GM18868 (cell line): Measurements from ENCODE around the gene FMNL2.

Experiments
- ATAC-seq: cut with Tn5 transposase; IDR thresholded peaks from one replicate; pipeline ENCODE4 v1.9.1; 2021; ENCODE audit warnings: mild to moderate bottlenecking, moderate library complexity; ENCODE audit not compliant: unreplicated experiment

Gene FMNL2

DNA sequence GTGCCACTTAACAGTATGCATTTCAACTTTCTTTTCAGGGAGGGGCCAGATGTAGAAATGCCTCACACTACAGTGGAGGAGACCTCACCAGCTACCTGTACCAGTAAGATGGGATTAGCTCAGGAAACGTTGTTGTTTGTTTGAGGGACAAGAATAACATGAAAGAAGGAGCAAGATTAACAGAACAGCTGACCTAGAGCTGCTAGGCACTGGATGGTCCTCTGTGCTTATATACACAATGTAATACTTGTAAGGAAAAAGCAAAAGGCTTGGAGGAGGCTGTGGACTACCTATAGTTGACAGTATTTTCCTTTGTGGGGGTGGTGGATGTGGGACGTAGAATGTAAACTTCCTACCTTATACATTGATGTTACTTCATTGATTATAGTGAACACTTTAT is 154.4 kb downstream of the FMNL2 start:
- ATAC-seq = no peak

DNA sequence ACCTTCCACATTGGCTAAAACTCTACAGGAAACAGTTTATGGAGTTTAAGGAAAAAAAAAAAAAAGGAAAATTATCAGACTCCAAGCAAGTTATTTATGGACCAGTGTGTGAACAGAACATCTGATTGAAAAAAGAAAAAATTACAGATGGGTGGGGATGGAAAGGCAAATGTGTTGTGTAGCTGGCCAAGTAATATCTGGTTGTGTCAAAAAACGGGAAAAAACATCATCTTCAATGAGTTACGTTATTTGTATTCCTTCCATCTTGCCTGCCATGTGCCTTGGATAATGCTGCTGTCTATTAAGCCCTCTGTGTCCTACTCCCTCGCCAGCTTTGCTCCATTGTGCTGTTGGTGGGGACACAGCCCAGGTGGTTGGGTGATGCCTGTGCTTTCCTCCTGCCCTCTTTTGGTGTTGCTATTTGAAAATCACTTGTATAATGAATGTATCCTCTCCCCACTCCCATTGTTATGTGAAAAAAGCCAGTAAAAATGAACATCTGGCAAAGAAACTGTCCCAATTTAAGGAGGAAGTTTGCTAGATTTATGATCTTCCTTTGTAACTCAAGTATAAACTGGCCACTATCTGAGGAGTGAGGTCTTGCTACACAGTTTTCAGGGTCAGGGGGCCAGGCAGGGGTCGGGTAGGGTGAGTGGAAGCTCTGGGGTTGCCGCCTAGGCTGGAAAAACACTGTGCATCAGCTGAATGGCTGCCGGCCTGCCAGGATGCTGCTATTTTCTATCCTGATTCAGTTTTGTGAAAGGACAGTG is 155.9 kb downstream of the FMNL2 start:
- no peak for ATAC-seq

DNA sequence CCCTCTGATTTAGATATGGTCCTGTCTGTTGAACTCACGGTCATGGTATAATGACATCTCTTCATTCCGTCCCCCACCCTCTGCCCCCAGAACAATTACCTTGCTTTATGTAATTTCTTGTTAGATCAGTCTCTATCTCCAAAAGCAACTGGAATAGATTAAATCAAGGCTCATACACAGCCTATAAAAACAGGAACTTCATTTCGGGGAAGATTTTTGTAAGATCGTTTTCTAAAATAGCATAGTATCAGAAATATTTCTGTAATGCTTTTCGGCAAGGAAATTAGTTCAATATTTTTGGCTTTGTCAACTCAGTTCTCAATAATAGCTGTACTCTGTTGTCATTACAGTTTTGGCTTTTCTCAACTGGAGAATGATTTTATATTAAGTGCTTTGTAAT is 157.2 kb downstream of the FMNL2 start:
- no peak for ATAC-seq

DNA sequence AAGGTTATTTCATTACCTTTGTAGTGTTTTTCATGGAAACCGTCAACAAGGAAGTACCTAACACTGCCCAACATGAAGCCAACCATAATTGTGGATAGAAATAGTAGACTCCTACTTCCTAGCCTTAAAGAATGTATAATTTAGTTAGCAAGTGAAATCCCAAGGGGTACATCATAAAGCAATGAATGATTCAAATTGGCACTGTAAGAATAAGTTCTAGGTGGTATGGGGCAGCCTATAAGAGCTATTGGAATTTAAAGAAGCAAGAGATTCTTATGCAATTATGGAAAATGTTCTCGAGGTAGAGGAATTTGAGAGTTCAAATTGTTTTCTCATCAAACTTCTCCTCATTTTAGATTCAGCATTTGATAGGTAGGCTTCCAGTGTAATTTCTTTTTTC is 157.9 kb downstream of the FMNL2 start:
- ATAC-seq = no peak

DNA sequence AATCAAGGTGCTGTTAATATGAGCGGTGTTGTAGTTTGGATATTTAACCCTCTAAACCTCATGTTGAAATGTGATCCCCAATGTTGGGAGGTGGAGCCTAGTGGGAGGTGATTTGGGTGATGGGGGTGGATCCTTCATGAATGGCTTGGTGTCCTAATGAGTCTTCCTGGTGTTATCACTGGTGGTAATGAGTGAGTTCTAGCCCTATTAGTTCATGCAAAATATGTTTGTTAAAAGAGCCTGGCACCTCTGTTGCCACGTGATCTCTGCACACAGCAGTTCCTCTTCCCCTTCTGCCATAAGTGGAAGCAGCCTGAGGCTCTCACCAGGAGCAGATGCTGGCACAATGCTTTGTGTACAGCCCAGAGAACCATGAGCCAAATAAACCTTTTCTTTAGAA is 158.4 kb downstream of the FMNL2 start:
- no peak for ATAC-seq

DNA sequence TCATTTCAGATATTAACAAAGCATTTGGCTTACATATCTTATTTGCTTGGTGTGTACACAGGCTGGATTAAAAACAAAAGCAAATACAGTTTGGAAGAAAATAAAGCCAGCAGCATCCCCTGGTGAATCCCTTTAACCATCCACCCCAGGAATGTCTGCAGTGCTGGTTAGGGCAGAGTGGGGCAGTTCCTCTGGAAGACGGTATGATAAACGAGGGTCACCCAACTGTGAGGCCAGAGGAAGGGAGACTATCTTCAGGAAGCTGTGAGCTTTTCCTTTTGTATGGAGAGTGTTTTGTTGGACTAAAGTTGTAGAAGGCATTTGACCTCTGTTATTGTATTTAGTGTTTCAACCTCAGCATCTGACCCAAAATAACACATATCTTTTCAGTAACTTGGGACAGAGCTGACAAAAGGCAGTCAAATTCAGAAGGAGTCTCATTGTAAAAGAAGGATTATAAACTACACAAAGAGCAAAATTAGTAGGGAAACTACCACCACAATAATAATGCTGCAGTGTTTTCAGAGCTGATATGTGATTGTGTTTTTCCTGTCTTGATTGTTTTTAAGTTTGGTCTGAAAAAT is 159.1 kb downstream of the FMNL2 start:
- ATAC-seq = no peak

DNA sequence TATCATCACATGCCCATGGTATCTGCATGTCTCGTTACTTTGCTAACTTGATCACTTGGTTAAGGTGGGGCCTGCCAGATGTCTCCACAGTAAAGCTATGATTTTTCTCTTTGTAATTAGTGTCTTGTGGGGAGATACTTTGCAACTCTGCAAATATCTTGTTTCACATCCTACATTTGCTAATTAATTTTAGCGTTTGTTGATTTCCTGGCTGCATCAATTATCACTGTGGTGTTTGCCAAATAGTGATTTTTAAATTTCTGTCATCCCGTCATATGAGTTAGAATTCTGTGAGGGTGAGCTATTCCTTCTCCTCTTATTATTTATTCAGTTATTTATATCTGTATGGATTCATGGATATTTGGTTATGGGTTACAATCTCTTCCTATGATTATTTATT is 161.4 kb downstream of the FMNL2 start:
- ATAC-seq = no peak

DNA sequence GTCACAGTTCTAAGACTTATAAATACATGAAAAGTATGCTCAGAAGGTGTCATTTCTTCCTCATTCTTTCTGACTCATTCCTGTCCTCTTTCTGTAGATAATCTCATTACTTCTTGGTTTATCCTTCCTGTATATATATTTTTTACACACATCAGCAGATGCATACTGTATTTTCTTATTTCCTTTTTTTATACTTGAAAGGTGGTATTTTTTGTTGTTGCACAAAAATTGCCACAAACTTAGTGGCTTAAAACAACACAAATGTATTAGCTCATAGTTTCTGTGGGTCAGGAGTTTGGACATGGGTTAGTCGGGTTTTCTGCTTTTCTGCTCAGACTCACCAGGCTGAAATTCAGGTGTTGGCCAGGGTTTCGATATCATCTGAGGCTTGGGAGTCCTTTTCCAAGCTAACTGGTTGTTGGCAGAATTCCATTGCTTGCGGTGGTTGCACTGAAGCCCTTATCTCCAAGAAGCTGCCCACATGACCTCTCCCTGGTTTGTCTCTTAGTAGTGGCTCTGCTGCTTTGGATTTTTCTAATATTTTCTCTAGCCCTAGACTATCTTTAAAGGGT is 162.6 kb downstream of the FMNL2 start:
- ATAC-seq = peak; percentile 69

DNA sequence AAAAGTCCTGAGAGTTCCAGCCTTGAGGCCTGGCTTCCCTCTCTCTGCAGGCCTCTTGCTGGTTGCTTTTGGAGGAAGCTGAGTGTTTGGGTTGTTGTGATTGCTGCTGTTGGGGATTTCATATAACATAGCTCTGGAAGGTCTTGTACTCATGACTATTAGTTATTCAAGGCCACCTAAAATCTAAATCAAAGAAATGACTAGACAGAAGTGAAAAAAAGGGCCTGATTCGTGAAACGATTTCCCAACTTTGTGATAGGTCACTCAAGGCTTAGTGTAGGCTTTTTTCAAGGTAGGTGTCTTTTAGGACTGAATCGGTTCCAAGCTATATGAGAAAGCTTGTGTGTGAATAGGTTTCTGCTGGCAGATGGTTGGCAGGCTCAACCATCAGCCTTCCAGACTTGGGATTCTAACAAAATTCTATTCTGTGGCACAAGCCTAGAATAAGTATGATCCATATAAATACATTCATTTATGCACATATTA is 164.4 kb downstream of the FMNL2 start:
- no peak for ATAC-seq

DNA sequence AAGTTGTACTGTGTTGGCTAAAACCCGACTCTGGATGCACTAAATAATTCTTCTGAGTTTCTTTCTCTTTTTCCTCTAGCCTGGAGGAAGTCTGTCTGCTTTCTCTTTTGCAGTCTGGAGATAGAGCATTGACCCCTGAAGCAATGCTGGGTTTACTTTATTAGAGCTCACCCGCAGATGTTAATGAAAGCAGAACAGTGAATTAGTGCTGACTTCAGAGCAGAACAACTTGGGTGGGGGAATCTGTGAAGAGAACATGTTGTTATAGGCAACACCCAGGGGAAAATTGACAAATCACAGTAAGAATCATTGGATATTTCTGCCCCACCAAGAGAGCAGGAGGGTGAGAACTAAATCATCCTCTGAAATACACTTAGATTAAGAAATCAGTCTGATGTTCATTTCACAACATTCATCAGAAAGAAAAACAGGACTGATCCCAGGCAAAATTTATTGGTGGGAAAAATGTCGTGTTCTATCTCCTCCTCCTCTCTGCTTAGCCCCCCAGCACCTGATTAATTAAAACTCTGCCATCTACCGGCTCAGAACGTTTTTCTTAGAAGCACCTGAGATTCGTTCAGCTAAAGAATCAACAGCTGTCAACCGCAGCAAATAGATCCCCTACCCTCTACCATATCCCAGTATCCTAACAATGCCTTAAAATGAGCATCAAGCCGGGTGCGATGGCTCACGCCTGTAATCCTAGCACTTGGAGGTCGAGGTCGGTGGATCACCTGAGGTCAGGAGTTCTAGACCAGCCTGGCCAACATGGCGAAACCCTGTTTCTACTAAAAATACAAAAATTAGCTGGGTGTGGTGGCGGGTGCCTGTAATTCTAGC is 165.1 kb downstream of the FMNL2 start:
- ATAC-seq = peak; percentile 64

DNA sequence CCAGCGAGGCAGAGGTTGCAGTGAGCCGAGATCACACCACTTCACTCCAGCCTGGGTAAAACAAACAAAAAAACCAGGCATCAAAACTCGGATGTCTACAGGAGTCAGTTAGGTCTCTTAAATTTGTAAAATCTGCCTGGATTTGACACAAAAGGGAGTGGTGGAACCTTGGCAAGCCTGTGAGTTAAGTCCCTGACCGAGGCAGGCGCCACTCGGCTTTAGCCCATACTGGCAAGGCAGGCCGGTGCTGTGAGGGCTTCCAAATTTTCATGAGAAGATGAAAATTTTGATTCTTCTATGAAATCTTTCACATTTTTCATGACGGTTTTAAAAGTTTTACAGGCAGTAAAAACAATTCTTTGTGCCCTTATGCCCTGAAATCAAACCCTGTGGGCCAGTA is 165.8 kb downstream of the FMNL2 start:
- no peak for ATAC-seq

DNA sequence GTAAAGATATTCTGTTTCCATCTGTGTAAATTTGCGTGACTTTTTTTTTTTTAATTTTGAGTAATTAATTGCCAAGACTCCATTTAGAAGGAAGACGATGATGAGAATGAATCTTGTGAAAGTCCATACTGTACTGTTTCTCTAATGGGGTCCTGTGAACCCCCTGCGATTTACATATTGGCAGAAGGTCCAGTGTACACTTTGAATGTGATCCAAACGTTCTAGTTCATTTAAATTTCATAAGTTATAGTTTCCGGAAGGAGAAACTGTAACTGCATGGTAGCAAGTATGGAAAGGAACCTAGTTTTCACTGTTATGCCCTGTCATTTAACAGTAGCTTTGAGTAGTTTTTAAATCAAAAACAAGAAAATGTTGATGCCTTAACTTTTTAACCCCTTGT is 166.7 kb downstream of the FMNL2 start:
- no peak for ATAC-seq

DNA sequence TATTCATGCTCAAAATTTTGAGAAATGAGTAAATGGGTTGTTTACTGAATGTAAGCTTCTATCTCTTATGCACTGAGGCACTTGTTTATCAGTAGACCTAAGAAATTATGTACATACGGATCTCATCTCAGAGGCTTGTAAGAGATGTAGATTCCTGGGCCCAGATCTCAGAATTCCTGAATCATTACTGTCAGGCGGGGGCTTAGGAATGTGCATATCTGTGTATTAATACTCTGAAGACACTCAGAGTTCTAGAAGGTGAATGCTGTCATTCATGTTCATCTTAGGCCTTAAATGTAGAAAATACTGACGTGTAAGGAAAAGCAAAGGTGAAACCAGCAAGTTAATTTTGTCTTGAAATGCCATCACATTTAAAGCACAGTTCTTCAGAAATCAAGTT is 169.6 kb downstream of the FMNL2 start:
- ATAC-seq = no peak

DNA sequence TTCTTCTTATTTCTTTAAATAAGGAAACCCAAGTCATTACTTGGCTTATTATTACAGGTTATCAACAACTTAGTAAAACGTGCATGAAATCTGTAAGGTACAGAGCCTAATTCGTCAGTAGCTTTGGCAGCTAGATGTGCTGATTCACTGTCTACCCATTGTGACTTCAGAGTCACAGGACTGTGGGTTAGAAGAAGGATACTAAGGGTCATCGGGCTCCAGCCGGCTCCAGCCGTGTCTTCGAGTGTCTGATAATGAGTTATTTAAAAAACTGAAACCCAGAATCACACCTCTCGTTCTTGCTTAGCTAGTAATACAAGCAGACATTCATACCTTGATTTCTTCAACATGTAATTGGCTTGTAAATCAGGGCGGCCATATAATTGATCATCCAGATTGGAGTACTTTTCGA is 170.5 kb downstream of the FMNL2 start:
- ATAC-seq = no peak

DNA sequence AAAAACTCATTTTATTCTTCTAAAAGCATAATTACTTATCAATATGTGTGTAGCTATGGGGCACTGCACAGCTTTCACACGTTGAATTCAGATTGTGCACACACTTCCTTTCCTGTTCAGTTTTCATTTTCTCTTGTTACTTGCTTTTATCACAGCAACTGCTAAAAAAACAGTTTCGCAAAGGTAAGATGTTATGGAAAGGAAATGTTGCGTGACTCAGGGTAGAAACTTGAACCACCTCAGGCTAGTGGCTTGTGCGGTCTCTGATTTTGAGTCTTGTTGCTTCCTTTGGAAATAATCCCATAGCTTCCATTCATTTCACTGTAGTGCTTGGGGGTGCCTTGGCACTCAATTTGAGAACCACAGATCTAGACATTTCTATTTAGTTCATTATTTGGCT is 171.9 kb downstream of the FMNL2 start:
- peak; percentile 65 for ATAC-seq

DNA sequence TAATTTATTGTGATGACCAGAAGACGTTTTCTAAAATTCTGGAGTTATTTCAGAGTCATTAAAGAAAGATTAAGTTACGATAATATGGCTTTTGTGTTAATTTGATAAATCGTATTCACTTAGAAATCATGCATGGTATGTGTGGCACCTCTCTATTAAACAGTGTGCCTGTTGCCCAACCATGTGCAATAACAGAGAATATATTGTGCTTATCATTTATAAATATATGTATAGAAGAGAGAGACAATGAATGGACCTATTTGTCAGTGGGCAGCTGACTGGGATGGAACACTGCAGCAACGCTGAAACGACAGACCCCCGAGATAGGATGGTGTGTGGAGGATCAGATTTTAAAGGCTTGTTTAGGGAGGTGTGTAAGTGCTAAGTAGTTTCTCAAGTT is 172.9 kb downstream of the FMNL2 start:
- ATAC-seq = no peak

DNA sequence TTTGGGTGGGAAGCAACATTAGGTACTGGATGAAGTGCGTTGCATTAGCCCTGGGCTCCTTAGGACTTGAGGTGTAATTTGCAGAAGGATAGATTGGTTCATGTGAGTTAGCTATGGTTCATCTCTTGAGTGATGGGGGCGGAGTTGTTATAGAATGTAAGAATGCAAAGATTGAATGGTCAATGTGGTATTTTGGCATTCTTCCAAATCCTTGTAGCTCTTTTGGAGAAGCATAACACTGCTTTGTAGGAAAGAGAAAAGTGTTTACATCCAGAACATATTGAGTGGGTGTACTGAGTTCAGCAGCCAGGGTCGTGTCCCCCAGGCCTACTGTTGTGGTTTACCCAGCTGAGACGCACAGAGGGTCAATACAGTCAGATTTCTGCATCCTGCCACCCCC is 173.5 kb downstream of the FMNL2 start:
- ATAC-seq = no peak

DNA sequence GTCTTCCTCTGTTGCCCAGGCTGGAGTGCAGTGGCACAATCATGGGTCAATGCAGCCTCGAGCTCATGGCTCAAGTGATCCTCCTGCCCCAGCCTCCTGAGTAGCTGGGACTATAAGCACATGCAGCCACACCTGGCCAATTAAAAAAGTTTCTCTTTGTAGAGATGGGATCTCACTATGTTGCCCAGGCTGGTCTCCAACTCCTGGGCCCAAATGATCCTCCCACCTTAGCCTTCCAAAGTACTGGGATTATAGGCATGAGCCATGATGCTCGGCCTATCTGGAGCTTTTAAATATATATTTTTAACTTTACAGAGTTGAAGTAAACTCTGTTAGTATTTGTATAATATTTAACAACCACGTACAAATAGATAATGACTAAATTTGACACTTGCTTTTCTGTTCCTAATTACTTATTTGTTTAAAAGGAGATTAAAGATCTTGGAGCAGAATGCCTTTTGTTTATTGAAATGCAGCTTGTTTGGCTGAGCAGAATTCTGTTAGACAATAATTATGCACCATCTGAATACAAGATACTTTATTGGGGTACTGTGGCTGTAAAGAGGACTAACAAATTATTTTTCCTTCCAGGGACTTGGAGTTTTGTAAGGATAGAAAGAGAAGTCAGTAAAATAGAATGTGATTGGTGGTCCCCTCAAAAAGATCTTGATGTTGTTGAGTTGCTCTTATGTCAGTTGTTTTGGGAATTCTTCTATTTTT is 175.0 kb downstream of the FMNL2 start:
- ATAC-seq = no peak

DNA sequence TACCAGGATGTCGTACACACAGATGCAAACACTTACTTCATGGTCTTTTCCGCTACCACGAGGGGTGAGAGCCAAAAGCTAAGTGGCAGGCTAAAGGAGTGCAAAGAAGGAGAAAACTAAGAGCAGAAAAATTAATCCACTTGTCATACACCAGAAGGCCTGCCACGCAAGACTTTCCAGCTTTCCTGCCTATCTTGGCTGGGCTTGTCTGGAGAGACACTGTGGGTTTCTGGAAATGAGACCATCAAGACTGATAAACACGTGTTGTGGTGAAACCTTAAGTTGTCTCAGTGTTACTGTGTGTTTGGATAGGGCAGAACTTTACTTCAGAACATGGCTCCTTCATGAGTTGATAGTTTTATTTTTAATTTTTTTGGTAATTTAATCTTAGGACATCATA is 175.6 kb downstream of the FMNL2 start:
- no peak for ATAC-seq

DNA sequence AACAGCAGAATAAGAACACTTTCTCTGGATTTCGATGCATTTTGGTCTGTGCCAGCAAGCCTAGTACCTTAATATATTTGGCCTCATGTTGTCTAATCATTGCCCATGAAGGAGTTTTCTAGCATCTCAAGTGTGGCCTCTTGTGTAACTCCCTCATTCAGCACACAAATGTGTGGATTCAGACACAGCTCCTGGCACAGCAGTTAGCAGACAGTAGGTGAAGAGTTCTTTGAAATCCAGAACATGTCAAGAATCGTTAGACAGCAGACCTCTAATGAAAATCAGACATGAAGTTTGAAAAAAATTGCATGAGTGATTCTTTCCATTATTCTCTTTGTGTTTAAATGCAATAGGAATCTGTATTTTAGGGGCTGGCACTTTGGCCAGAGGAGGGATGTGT is 177.0 kb downstream of the FMNL2 start:
- no peak for ATAC-seq

DNA sequence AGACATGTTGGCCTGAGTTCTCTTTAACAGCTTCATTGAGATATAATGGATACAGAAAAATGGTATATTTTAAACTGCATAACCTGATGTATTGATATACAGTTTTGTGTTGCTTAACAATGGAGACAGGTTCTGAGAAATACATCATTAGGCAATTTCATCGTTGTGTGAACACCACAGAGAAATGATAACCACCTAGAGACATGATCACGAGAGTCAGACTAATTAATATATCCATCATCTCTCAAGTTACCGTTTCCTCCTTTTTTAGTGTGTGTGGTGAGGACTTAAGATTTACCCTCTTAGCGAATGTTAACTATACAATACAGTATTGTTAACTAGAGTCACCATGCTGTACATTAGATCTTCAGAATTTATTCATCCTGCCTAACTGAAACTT is 178.1 kb downstream of the FMNL2 start:
- no peak for ATAC-seq
